NCI-H2107 (cell line): ENCODE results near the gene SFXN2.

ENCODE experiments used
- DNase-seq: peaks from one replicate; lab custom pipeline; 2025; lab: John Stamatoyannopoulos, UW

The SFXN2 gene

DNA sequence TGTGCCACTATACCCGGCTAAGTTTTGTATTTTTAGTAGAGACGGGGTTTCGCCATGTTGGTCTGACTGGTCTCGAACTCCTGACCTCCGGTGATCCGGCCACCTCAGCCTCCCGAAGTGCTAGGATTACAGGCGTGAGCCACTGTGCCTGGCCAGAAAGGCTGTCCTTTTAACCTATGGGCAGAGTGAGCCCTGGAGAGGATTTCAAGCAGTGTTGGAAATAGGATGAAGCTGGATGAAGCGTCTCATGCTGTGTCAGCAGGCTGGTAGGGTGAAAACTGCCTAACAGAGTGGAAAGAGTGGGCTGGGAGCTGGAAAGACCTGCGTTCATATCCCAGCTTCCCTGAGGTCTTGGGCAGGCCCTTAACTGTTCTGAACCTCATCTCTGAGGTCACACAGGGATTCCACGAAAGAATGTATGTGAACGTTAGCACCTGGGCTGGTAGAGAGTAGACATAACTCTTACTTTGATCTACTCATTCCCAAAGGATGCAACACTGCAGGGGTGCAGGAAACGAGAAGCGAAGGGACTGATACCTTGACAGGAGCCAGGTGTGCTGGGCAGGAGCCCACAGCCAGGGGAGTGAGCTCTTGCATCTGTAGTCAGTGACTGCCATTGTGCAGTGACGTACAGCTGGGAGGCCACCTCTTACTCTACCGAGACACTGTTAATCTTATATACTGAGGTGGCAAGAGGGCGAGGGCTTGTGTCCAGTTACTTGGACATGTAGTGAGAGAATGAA lies 63.4 kb downstream of the SFXN2 start:
- no peak for DNase-seq

GRCh38 chr10:102778781-102779180 lies 64.3 kb downstream of the SFXN2 start:
- no peak for DNase-seq

DNA sequence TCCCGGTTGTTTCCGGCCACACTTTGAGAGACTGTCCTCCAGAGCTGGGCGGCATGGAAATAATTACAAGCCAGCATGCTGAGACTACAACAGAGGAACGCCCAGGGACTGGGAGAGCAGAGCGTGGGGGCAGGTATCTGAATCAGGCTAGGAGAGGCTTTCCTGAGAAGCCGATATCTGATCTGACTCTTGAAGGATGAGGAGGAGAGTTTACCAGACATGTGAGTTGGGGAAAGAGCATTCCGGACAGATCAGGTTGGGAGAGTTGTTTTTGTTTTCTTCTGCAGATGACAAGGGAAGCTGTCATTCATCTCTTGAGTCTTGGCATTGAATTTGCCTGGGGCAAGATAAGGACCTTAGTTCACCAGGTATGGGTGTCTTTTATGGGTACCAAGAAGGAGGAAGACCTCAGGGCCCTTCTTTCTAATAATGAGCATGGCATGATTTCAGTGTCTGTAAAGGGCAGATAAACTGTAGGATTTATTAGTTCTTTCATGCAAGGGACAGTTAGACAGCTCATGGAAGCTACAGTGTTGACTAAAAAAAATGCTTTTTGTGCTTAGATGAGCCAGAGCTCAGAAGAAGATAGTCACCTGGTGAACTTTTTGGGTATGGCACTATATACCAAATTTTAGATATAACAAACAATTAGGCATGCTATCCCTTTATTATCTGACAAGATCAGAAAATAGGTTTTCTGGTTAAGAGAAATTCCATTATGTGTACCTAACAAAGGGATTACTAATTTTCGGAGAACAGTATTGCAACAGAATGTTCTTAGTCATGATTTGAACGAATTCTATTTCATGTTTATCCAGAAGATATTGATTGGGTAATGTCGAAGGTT lies 65.5 kb downstream of the SFXN2 start:
- no peak for DNase-seq

- no peak for DNase-seq
Measured at GRCh38 chr10:102780527-102780808, 66.0 kb downstream of the SFXN2 start.

- no peak for DNase-seq
Measured at GRCh38 chr10:102781090-102781920, 66.9 kb downstream of the SFXN2 start.

- DNase-seq: no peak
Measured at GRCh38 chr10:102781921-102782557, 67.6 kb downstream of the SFXN2 start.

- no peak for DNase-seq
Measured at GRCh38 chr10:102782673-102783551, 68.5 kb downstream of the SFXN2 start.

DNA sequence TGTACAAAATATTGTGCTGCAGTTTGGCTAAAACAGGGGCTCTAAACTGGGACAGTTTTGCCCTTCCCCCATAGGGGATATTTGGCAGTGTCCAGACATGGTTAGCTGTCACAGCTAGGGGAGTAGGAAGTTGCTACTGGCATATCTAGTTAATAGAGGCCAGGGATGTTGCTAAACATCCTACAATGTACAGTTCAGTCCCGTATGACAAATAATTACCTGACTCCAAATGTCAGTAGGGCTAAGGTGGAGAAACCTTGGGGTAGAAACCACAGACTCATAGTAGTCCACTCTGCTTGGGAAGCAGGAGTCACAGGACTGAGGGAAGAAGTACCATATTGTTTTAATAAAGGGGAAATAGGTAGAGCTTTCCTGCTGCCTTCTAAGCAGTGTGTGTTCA lies 69.1 kb downstream of the SFXN2 start:
- no peak for DNase-seq

- DNase-seq: no peak
Measured at GRCh38 chr10:102785818-102786217, 71.4 kb downstream of the SFXN2 start.

DNA sequence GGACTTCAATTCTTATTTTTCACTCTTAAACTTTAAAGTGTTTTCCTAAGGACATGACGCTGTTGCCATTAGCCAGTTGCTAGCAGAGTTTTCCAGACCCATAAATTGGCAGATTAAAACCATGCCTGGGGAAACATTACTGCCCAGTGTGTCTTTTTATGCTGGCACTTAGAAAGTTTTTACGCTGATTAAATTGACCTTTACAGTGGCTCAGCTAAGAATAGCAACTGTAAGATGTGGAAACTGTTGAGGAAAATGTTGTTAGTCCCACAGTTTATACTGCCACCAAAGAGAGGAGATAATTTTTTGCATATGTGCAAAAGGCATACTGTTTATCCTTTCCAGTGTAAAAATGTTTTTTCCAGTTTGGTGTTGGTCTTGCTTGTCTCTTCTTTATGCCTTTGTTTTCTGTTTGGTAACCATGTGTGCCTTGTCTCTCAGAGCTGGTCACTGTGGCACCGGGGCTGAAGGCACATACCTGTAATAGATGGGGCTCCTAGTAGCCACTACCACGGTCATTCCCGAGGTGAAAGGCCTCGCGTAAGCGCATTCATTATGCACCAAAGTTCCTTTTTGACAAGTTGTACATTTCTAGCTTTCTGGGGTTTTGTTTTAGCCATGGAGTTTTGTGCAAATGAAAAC lies 77.4 kb downstream of the SFXN2 start:
- DNase-seq: no peak
